WI38 (cell line): Measurements from ENCODE around the gene BASP1.
A peak's percentile ranks its signal among the peaks of the same experiment; 100 is the strongest.

ENCODE experiments used
- H3K4me3 ChIP-seq: 2 replicates; pipeline ENCODE4 v1.5.1; 2011; ENCODE audit warnings: low read depth, mild to moderate bottlenecking, control low read depth, low read length
- TF ChIP-seq, protein P1 (sequence below): IDR thresholded peaks from 2 replicates; pipeline ENCODE4 v1.5.1; 2012; ENCODE audit warnings: low read depth, mild to moderate bottlenecking, control low read depth, low read length

BASP1 gene

DNA sequence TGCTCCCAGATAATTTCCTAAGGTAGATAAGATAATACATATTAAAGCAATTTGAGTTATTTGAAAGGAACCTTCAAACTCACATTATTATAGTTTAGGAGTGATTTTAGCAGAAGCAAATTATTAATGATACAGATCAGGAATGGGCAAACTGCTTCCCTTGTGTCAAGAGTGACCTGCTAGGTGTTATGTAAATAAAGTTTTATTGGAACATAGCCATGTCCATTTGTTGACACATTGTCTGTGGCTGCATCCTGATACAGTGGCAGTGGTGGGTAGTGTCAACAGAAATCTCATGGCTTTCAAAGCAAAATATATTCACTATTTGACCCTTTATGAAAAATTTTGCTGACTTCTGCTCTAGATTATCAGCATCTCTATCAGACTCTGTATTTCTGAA is 11.4 kb upstream of the BASP1 start:
- TF ChIP-seq, protein P1, sequence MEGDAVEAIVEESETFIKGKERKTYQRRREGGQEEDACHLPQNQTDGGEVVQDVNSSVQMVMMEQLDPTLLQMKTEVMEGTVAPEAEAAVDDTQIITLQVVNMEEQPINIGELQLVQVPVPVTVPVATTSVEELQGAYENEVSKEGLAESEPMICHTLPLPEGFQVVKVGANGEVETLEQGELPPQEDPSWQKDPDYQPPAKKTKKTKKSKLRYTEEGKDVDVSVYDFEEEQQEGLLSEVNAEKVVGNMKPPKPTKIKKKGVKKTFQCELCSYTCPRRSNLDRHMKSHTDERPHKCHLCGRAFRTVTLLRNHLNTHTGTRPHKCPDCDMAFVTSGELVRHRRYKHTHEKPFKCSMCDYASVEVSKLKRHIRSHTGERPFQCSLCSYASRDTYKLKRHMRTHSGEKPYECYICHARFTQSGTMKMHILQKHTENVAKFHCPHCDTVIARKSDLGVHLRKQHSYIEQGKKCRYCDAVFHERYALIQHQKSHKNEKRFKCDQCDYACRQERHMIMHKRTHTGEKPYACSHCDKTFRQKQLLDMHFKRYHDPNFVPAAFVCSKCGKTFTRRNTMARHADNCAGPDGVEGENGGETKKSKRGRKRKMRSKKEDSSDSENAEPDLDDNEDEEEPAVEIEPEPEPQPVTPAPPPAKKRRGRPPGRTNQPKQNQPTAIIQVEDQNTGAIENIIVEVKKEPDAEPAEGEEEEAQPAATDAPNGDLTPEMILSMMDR: no peak
- no peak overlapping the region for H3K4me3 ChIP-seq

GRCh38 chr5:17212191-17212590 is 5.2 kb upstream of the BASP1 start:
- TF ChIP-seq, protein P1: no peak
- no peak overlapping the region for H3K4me3 ChIP-seq

DNA sequence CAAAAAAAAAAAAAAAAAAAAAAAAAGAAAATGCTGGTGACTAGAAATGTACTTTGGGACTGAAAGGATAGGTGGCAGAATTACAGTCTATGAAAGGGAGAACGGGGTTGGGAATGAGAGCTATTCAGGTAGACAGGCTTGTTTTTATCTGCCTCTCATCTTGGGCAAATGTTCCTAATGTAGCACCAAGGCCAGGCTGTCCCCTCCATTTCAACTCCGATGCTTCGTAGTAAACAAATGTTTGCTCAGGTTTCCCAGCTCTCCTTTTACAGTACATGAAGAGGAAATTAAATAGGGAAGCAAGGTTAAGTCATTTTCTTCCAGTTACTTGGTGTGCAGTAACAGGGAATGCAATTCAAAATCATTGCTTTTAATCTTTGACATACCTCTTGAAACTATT is 4.4 kb upstream of the BASP1 start:
- TF ChIP-seq, protein P1: no peak

DNA sequence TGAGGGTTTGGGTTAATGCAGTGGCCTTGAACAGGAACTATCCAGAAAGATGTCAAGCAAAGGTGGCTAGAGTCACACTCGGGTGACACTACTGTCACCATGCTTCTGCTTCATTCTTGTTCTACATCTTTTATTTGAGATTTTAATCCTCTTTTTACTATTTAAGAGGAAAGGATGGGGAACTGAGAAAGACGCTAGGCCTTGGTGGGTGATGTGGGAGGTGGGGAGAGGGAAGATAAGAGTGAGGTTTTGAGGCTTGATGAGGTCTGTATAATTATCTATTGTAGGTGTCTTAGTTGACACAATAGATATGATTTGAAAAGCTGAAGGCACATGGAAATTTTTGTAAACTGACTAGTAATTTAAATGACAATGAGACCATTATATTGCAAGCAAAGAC is 3.5 kb upstream of the BASP1 start:
- TF ChIP-seq, protein P1: no peak

More for the DNA sequence above, 4.4 kb upstream of the BASP1 start:
- no peak overlapping the region for H3K4me3 ChIP-seq

DNA sequence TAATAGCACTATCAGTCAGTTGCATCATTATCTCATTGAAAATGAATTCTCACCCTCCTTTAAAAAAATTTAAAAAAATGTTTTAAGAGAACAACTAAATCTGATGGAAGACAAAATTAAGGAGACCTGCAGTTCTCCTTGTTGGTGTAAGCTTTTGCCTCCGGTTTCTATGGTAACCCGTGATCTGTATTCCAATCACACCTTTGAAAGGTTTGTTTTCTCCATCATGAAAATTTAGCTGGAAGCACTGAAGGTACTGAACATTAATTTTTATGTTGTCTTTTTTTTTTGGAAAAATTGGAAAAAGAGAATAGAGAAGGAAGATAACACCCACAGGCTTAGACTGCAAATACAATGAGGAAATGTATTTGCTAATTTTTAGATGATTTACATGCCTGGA is 2.5 kb upstream of the BASP1 start:
- H3K4me3 ChIP-seq: no peak overlapping the region
- TF ChIP-seq, protein P1: no peak

More for the DNA sequence above, 3.5 kb upstream of the BASP1 start:
- H3K4me3 ChIP-seq: no peak overlapping the region

DNA sequence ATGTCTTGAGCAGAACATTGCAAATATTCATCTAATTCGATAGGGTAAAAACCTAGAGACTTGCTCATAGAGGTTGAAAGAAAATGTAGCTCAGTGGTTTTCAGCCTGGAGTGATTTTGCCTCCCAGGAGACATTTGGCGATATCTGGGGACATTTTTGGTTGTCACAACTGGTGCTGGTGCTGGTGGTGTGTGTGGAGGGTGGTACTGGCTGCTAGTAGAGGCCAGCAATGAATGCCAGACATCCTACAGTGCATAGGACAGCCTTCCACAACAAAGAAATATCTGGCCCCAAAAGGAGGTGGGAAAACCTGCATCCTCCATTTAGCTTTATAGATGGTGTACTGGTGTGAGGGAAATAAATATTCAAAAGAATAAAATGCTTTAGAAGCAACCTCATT is 2.1 kb upstream of the BASP1 start:
- TF ChIP-seq, protein P1: no peak
- no peak overlapping the region for H3K4me3 ChIP-seq

GRCh38 chr5:17216176-17216973 is 1.1 kb upstream of the BASP1 start:
- TF ChIP-seq, protein P1: peak; percentile 72
- H3K4me3 ChIP-seq: peak overlapping the region; percentile 59
